ENCODE measurements around the gene UTP14C.

The UTP14C gene, protein sequence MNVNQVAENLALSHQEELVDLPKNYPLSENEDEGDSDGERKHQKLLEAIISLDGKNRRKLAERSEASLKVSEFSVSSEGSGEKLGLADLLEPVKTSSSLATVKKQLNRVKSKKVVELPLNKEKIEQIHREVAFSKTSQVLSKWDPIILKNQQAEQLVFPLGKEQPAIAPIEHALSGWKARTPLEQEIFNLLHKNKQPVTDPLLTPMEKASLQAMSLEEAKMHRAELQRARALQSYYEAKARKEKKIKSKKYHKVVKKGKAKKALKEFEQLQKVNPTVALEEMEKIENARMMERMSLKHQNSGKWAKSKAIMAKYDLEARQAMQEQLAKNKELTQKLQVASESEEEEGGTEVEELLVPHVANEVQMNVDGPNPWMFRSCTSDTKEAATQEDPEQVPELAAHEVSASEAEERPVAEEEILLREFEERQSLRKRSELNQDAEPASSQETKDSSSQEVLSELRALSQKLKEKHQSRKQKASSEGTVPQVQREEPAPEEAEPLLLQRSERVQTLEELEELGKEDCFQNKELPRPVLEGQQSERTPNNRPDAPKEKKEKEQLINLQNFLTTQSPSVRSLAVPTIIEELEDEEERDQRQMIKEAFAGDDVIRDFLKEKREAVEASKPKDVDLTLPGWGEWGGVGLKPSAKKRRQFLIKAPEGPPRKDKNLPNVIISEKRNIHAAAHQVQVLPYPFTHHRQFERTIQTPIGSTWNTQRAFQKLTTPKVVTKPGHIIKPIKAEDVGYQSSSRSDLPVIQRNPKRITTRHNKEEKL

DNA sequence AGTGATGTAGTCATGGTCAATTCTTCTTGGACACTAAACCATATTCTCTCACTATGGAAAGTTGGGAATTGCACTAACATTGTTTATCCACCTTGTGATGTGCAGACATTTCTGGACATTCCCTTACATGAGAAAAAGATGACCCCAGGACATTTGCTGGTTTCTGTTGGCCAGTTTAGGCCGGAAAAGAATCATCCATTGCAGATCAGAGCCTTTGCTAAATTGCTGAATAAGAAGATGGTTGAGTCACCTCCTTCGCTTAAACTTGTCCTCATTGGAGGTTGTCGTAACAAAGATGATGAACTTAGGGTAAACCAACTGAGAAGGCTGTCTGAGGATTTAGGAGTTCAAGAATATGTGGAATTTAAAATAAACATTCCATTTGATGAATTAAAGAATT lies at the start of gene UTP14C:
UTP14C (plus strand) TSS at position 211 of the 400 bp plus-strand sequence. CDS start 4,114 bp downstream, outside the sequence.
- no peak within 1 kb of the TSS for H3K4me3 ChIP-seq (ENCODE audit: low read depth, low read length)
- TF ChIP-seq, protein P1, sequence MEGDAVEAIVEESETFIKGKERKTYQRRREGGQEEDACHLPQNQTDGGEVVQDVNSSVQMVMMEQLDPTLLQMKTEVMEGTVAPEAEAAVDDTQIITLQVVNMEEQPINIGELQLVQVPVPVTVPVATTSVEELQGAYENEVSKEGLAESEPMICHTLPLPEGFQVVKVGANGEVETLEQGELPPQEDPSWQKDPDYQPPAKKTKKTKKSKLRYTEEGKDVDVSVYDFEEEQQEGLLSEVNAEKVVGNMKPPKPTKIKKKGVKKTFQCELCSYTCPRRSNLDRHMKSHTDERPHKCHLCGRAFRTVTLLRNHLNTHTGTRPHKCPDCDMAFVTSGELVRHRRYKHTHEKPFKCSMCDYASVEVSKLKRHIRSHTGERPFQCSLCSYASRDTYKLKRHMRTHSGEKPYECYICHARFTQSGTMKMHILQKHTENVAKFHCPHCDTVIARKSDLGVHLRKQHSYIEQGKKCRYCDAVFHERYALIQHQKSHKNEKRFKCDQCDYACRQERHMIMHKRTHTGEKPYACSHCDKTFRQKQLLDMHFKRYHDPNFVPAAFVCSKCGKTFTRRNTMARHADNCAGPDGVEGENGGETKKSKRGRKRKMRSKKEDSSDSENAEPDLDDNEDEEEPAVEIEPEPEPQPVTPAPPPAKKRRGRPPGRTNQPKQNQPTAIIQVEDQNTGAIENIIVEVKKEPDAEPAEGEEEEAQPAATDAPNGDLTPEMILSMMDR (IDR thresholded peaks at IDR 0.05; ENCODE audit: insufficient read depth, low read length, missing control alignments): no peak
- ChIA-PET CTCF (no interaction called here), POLR2A (no interaction called here)
- no peak for DNase-seq (ENCODE audit: low read depth, low spot score)

DNA sequence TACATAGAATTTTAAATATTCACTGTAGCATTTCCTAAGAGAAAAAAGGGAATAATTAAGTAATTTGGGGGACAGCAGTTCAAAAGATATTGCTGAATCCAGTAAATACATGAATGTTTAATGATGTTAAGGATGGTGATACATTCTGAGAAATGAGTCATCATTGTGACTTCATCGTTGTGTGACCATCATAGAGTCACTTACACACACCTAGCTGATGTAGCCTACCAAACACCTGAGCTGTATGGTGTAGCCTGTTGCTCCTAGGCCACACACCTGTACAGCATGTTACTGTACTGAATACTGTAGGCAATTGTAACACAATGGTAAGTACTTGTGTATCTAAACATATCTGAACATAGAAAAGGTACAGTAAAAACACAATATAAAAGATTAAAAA lies 48.1 kb upstream of the UTP14C start:
- DNase-seq (ENCODE audit: low read depth, low spot score): no peak
- H3K4me3 ChIP-seq (ENCODE audit: low read depth, low read length): no peak overlapping the region
- TF ChIP-seq, protein P1 (IDR thresholded peaks at IDR 0.05; ENCODE audit: insufficient read depth, low read length, missing control alignments): no peak
- POLR2A ChIA-PET: no interaction called here
- CTCF ChIA-PET: interaction anchor here (1.3 kb wide), 1 partner anchor 24 kb away, joined by 3 read pairs; no protein-coding TSS in a partner anchor

DNA sequence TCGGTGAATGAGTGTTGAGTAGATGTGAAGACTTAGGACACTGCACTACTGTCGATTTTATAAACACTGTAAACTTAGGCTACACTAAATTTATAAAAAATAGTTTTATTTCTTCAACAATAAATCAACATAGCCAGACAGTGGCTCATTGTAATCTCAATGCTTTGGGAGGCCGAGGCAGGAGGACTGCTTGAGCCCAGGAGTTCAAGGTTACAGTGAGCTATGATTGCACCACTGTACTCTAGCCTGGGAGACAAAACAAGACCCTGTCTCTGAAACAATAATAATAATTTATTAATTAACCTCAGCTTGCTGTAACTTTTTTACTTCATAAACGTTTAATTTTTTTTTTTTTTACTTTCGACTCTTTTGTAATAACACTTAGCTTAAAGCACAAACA lies 47.6 kb upstream of the UTP14C start:
- ChIA-PET POLR2A (no interaction called here), CTCF (interaction anchor here (1.3 kb wide), 1 partner anchor 24 kb away, joined by 3 read pairs; no protein-coding TSS in a partner anchor)
- TF ChIP-seq, protein P1 (IDR thresholded peaks at IDR 0.05; ENCODE audit: insufficient read depth, low read length, missing control alignments): no peak
- no peak overlapping the region for H3K4me3 ChIP-seq (ENCODE audit: low read depth, low read length)
- DNase-seq (ENCODE audit: low read depth, low spot score): no peak

DNA sequence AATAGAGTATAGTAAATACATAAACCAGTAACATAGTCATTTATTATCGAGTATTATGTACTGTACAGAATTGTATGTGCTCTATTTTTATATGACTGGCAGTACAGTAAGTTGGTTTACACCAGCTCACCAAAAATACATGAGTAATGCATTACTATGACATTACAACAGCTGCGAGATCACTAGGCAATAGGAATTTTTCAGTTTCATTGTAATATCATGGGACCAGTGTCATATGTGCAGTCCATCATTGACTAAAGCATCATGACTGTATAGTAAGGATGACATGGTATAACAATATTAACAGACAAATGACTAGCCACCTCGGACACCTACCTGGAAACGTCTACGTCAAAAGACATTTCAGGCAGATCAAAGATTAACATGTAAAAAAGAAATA lies 46.9 kb upstream of the UTP14C start:
- no peak overlapping the region for H3K4me3 ChIP-seq (ENCODE audit: low read depth, low read length)
- POLR2A ChIA-PET: no interaction called here
- DNase-seq (ENCODE audit: low read depth, low spot score): no peak
- TF ChIP-seq, protein P1 (IDR thresholded peaks at IDR 0.05; ENCODE audit: insufficient read depth, low read length, missing control alignments): no peak
- CTCF ChIA-PET: no interaction called here

DNA sequence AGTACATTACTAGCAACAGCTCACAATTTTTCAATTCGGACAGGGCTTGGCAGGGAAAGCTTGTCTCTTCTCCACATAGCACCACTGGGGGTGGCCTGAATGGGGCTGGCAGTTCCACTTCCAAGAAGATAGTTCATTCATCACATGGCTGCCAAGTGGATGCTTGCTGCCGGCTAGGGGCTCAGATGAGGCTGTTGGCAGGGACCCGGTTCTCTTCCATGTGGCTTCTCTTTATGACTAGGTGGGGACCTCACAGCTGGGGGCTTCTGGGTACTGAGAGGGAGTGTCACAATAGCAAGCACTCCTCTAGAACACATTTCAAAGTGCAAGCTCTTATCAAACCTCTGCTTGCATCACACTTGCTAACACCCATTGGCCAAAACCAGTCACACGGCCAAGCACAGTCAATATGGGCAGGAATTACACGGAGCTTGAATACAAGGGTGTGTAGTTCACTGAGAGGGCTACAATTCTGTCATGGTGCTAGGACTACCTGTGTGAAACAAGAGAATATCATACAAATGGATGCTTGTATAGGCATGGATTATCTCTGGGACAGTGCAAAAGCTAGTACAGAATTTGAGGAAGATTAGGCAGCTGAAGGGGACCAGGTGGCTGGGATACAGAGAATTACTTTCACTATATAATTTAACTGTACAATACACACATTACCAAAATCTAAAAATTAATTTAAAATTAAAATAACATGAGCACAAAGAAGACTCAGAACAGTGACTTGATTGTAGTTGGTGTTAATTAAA lies 45.5 kb upstream of the UTP14C start:
- DNase-seq (ENCODE audit: low read depth, low spot score): no peak
- TF ChIP-seq, protein P1 (IDR thresholded peaks at IDR 0.05; ENCODE audit: insufficient read depth, low read length, missing control alignments): no peak
- CTCF ChIA-PET: interaction anchor here (1.2 to 1.4 kb wide), 2 partner anchors 22 to 149 kb away, joined by 4 read pairs; no protein-coding TSS in a partner anchor
- no peak overlapping the region for H3K4me3 ChIP-seq (ENCODE audit: low read depth, low read length)
- POLR2A ChIA-PET: no interaction called here
